Activated CD4-positive, alpha-beta T cell treated with anti-CD3 and anti-CD28 coated beads, Interleukin-10, Interleukin-2, amounts not matched to agents 100 ng/mL and 50 ng/mL, durations not matched to agents 16 hours and 8 hours (primary cell): ENCODE results near the gene MRTFA.
"Not testable (repeated sequence)": the region's sequence is repeated elsewhere in the genome, so short reads cannot be mapped to it uniquely, and the experiment has no call there.

Source experiments
- DNase-seq: peaks from one replicate; pipeline ENCODE4 v3.0.0-alpha.2; 2020

MRTFA gene

GRCh38 chr22:40625794-40626193, 10.7 kb downstream of the MRTFA start:
- DNase-seq, result not testable (repeated sequence)

GRCh38 chr22:40625281-40625680, 11.2 kb downstream of the MRTFA start:
- not testable (repeated sequence) for DNase-seq

GRCh38 chr22:40624770-40625169, 11.7 kb downstream of the MRTFA start:
- no peak for DNase-seq

GRCh38 chr22:40621309-40622151, 15.0 kb downstream of the MRTFA start:
- no peak for DNase-seq

GRCh38 chr22:40620464-40621046, 16.0 kb downstream of the MRTFA start:
- DNase-seq, result no peak

- DNase-seq, result no peak
Measured at GRCh38 chr22:40618400-40618799, 18.1 kb downstream of the MRTFA start.

GRCh38 chr22:40616578-40616977, 19.9 kb downstream of the MRTFA start:
- DNase-seq, result no peak

- DNase-seq, result no peak
Measured at GRCh38 chr22:40613067-40613466, 23.5 kb downstream of the MRTFA start.

GRCh38 chr22:40612291-40612751, 24.2 kb downstream of the MRTFA start:
- no peak for DNase-seq

GRCh38 chr22:40611606-40612005, 24.9 kb downstream of the MRTFA start:
- DNase-seq, result no peak

GRCh38 chr22:40610329-40610850, 26.1 kb downstream of the MRTFA start:
- no peak for DNase-seq

- DNase-seq, result no peak
Measured at GRCh38 chr22:40609216-40609615, 27.3 kb downstream of the MRTFA start.

GRCh38 chr22:40607506-40607905, 29.0 kb downstream of the MRTFA start:
- DNase-seq, result no peak

GRCh38 chr22:40606306-40606705, 30.2 kb downstream of the MRTFA start:
- DNase-seq, result no peak

- DNase-seq, result no peak
Measured at GRCh38 chr22:40605761-40606160, 30.8 kb downstream of the MRTFA start.

GRCh38 chr22:40603088-40603605, 33.4 kb downstream of the MRTFA start:
- no peak for DNase-seq

GRCh38 chr22:40602231-40602630, 34.3 kb downstream of the MRTFA start:
- DNase-seq, result no peak

- no peak for DNase-seq
Measured at GRCh38 chr22:40599731-40600130, 36.8 kb downstream of the MRTFA start.

- not testable (repeated sequence) for DNase-seq
Measured at GRCh38 chr22:40598712-40599111, 37.8 kb downstream of the MRTFA start.

GRCh38 chr22:40597526-40598430, 38.7 kb downstream of the MRTFA start:
- DNase-seq, result no peak

GRCh38 chr22:40595497-40596234, 40.9 kb downstream of the MRTFA start:
- DNase-seq, result no peak

- no peak for DNase-seq
Measured at GRCh38 chr22:40594924-40595323, 41.6 kb downstream of the MRTFA start.
